ENCODE data around the gene NRL. TPM values are rescaled to one million over a fixed set of nuclear protein-coding genes. Genes with fewer than 3 reads are reported as not detected.

NRL gene
- total RNA-seq, 1 donor from 2014 or later = 0.48 TPM

- H2AFZ ChIP-seq (ENCODE audit: low read depth, low read length) = no peak overlapping the region
- no peak overlapping the region for H3K9ac ChIP-seq (ENCODE audit: low read length)
- H3K9me3 Mint-ChIP-seq (ENCODE audit: unreplicated experiment) = no peaks in the 10 kb centered on the region
- no peaks in the 10 kb centered on the region for H3K4me1 ChIP-seq (ENCODE audit: insufficient read depth, low read length)
- peaks cover 7% of the 10 kb centered on the region for H3K27me3 ChIP-seq (ENCODE audit: insufficient read depth, low read length)
- no peak overlapping the region for H3K4me3 ChIP-seq (ENCODE audit: insufficient read depth, low read depth, low read length)
- no peaks in the 10 kb centered on the region for H3K79me2 ChIP-seq (ENCODE audit: insufficient read depth, low read length)
- TF ChIP-seq EZH2 (IDR thresholded peaks at IDR 0.05; ENCODE audit: insufficient read depth, low read length) = no peak
- TF ChIP-seq, protein P1, sequence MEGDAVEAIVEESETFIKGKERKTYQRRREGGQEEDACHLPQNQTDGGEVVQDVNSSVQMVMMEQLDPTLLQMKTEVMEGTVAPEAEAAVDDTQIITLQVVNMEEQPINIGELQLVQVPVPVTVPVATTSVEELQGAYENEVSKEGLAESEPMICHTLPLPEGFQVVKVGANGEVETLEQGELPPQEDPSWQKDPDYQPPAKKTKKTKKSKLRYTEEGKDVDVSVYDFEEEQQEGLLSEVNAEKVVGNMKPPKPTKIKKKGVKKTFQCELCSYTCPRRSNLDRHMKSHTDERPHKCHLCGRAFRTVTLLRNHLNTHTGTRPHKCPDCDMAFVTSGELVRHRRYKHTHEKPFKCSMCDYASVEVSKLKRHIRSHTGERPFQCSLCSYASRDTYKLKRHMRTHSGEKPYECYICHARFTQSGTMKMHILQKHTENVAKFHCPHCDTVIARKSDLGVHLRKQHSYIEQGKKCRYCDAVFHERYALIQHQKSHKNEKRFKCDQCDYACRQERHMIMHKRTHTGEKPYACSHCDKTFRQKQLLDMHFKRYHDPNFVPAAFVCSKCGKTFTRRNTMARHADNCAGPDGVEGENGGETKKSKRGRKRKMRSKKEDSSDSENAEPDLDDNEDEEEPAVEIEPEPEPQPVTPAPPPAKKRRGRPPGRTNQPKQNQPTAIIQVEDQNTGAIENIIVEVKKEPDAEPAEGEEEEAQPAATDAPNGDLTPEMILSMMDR (IDR thresholded peaks at IDR 0.05; ENCODE audit: insufficient read depth, low read depth, low read length) = no peak
- no peak overlapping the region for H3K4me3 Mint-ChIP-seq (ENCODE audit: unreplicated experiment)
- H3K9me3 ChIP-seq (ENCODE audit: insufficient read depth, low read depth, low read length) = no peaks in the 10 kb centered on the region
- H3K4me1 Mint-ChIP-seq (ENCODE audit: low read depth, unreplicated experiment) = peaks cover 2% of the 10 kb centered on the region
- H3K36me3 ChIP-seq (ENCODE audit: insufficient read depth, low read length) = no peaks in the 10 kb centered on the region
- no peak overlapping the region for H3K4me2 ChIP-seq (ENCODE audit: low read length)
- H3K36me3 Mint-ChIP-seq (ENCODE audit: low read depth, unreplicated experiment) = no peaks in the 10 kb centered on the region
- no peak for FAIRE-seq
- no peak overlapping the region for H3K27ac Mint-ChIP-seq (ENCODE audit: unreplicated experiment)
- no peak for DNase-seq (ENCODE audit: low read depth)
- H3K27ac ChIP-seq (ENCODE audit: low read depth, low read length) = no peak overlapping the region
- H3K27me3 Mint-ChIP-seq (ENCODE audit: low read depth, unreplicated experiment) = peaks cover 63% of the 10 kb centered on the region
- H4K20me1 ChIP-seq (ENCODE audit: insufficient read depth, low read length) = peaks cover 4% of the 10 kb centered on the region
Measured at GRCh38 chr14:24056800-24057184, 58.0 kb downstream of the NRL start.

GRCh38 chr14:24055971-24056799 is 58.6 kb downstream of the NRL start:
- Histone ChIP-seq H3K27me3 (ENCODE audit: insufficient read depth, low read length) (peaks cover 9% of the 10 kb centered on the region), H3K27ac (ENCODE audit: low read depth, low read length) (no peak overlapping the region), H3K4me1 (ENCODE audit: insufficient read depth, low read length) (no peaks in the 10 kb centered on the region), H3K9me3 (ENCODE audit: insufficient read depth, low read depth, low read length) (no peaks in the 10 kb centered on the region), H3K9ac (ENCODE audit: low read length) (no peak overlapping the region), H2AFZ (ENCODE audit: low read depth, low read length) (no peak overlapping the region), H4K20me1 (ENCODE audit: insufficient read depth, low read length) (peaks cover 4% of the 10 kb centered on the region), H3K4me2 (ENCODE audit: low read length) (no peak overlapping the region), H3K36me3 (ENCODE audit: insufficient read depth, low read length) (no peaks in the 10 kb centered on the region), H3K79me2 (ENCODE audit: insufficient read depth, low read length) (no peaks in the 10 kb centered on the region), H3K4me3 (ENCODE audit: insufficient read depth, low read depth, low read length) (no peak overlapping the region)
- no peaks in the 10 kb centered on the region for H3K36me3 Mint-ChIP-seq (ENCODE audit: low read depth, unreplicated experiment)
- H3K4me1 Mint-ChIP-seq (ENCODE audit: low read depth, unreplicated experiment) = peaks cover 2% of the 10 kb centered on the region
- peaks cover 59% of the 10 kb centered on the region for H3K27me3 Mint-ChIP-seq (ENCODE audit: low read depth, unreplicated experiment)
- peak overlapping the region; percentile 15 for H3K4me3 Mint-ChIP-seq (ENCODE audit: unreplicated experiment)
- H3K27ac Mint-ChIP-seq (ENCODE audit: unreplicated experiment) = no peak overlapping the region
- DNase-seq (ENCODE audit: low read depth) (no peak), FAIRE-seq (no peak)
- no peaks in the 10 kb centered on the region for H3K9me3 Mint-ChIP-seq (ENCODE audit: unreplicated experiment)
- TF ChIP-seq, protein P1 (IDR thresholded peaks at IDR 0.05; ENCODE audit: insufficient read depth, low read depth, low read length) = no peak

GRCh38 chr14:24054646-24055045 is 60.1 kb downstream of the NRL start:
- Histone ChIP-seq H3K4me1 (ENCODE audit: insufficient read depth, low read length) (no peaks in the 10 kb centered on the region), H3K4me3 (ENCODE audit: insufficient read depth, low read depth, low read length) (no peak overlapping the region), H3K36me3 (ENCODE audit: insufficient read depth, low read length) (no peaks in the 10 kb centered on the region), H3K9me3 (ENCODE audit: insufficient read depth, low read depth, low read length) (no peaks in the 10 kb centered on the region), H3K4me2 (ENCODE audit: low read length) (no peak overlapping the region), H4K20me1 (ENCODE audit: insufficient read depth, low read length) (peaks cover 4% of the 10 kb centered on the region), H3K9ac (ENCODE audit: low read length) (no peak overlapping the region), H2AFZ (ENCODE audit: low read depth, low read length) (no peak overlapping the region), H3K27ac (ENCODE audit: low read depth, low read length) (no peak overlapping the region), H3K27me3 (ENCODE audit: insufficient read depth, low read length) (peaks cover 16% of the 10 kb centered on the region), H3K79me2 (ENCODE audit: insufficient read depth, low read length) (no peaks in the 10 kb centered on the region)
- Mint-ChIP-seq H3K4me3 (ENCODE audit: unreplicated experiment) (no peak overlapping the region), H3K4me1 (ENCODE audit: low read depth, unreplicated experiment) (peaks cover 2% of the 10 kb centered on the region), H3K36me3 (ENCODE audit: low read depth, unreplicated experiment) (no peaks in the 10 kb centered on the region), H3K27me3 (ENCODE audit: low read depth, unreplicated experiment) (peaks cover 62% of the 10 kb centered on the region), H3K9me3 (ENCODE audit: unreplicated experiment) (no peaks in the 10 kb centered on the region), H3K27ac (ENCODE audit: unreplicated experiment) (no peak overlapping the region)
- no peak for TF ChIP-seq EZH2 (IDR thresholded peaks at IDR 0.05; ENCODE audit: insufficient read depth, low read length)
- TF ChIP-seq, protein P1 (IDR thresholded peaks at IDR 0.05; ENCODE audit: insufficient read depth, low read depth, low read length) = no peak
- no peak for DNase-seq (ENCODE audit: low read depth)
- no peak for FAIRE-seq
